Measurements from ENCODE around the gene ELAPOR1. TPM values are rescaled to one million over a fixed set of nuclear protein-coding genes. Genes with fewer than 3 reads are reported as not detected.

Gene ELAPOR1
- total RNA-seq, 4 donors from 2014 or later, result 0.48 to 3.3 (median 0.74) TPM; not detected in 1

DNA sequence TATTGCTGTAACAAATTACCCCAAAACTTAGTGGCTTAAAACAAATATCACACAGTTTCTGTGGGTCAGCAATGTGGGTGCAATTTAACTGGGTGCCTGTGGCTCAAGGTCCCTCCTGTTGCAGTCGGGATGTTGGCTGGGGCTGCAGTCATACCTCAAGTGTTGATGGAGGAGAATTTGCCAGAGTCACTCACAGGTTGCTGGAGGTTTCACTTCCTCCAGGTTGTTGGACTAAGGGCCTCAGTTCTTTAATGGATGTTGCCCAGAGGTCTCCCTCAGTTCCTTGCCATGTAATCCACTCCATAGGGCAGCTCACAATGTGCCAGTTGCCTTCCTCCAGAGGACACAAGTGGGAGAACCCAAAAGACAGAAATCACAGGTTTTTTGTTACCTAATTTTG is 35.6 kb upstream of the ELAPOR1 start:
- ATAC-seq (ENCODE audit: low FRiP score) (no peak), DNase-seq (ENCODE audit: low spot score) (no peak)
- TF ChIP-seq CTCF (IDR thresholded peaks at IDR 0.05), result no peak

DNA sequence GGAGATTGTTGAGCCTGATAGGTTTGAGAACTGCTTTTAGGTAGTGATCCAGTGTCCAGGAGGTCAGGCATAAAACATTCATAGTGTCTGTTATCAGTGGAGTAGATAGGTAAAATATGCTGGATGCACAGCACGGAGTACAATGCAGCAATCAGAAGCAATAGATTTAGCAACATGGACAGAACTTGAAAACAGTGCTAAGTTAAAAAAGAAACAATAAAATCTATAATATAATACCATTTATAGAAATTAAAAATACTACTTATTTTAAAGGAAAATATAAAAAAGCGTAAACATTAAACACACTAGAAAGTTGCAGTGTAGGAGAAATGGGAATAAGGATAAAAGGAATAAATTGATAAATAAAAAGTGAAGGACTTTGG is 34.7 kb upstream of the ELAPOR1 start:
- no peak for ATAC-seq (ENCODE audit: low FRiP score)

GRCh38 chr1:109080441-109081082 is 33.4 kb upstream of the ELAPOR1 start:
- no peak for TF ChIP-seq CTCF (IDR thresholded peaks at IDR 0.05)
- ATAC-seq (ENCODE audit: low FRiP score) (no peak), DNase-seq (ENCODE audit: low spot score) (no peak)

More for the DNA sequence above, 34.7 kb upstream of the ELAPOR1 start:
- TF ChIP-seq CTCF (IDR thresholded peaks at IDR 0.05), result no peak
- no peak for DNase-seq (ENCODE audit: low spot score)

DNA sequence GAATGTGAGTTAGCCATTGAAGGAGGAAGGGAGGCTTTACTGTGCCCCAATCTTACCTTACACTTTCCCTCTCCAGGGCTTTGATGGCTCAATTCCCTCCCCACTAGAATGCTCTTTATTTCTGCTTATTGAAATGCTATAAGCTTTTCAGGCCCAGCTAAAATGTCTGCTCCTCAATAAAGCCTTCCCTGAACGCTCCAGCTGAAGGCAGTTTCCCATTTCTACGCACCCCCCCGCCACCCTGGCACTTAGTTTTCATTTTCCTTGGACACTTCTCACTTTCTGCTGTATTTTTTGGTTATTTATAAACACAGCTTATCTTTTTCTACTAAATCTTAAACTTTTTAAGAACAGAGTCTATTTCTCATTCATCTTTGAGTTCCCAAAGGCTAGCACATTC is 30.4 kb upstream of the ELAPOR1 start:
- TF ChIP-seq CTCF (IDR thresholded peaks at IDR 0.05), result no peak
- no peak for DNase-seq (ENCODE audit: low spot score)

DNA sequence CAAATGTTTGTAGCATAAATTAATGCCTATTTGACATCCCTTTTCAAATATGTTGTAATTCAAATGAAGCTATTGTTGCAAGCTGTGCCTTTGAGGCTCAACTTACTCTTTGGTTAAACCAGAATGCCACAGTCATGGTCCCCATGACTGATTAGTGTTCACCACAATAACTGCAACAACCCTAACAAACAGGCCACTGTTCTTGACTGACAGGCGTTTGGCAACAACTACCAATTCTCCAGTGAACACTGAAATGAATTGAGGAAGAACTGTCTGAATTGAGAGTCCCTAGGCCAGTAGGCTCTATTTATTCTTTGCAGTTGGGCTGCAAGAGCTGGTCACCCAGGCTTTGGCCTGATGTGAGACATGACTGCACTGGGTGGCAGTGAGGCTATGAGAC is 30.0 kb upstream of the ELAPOR1 start:
- no peak for TF ChIP-seq CTCF (IDR thresholded peaks at IDR 0.05)
- DNase-seq (ENCODE audit: low spot score), result no peak
- ATAC-seq (ENCODE audit: low FRiP score), result no peak

More for the DNA sequence above, 30.4 kb upstream of the ELAPOR1 start:
- ATAC-seq (ENCODE audit: low FRiP score), result no peak

- ATAC-seq (ENCODE audit: low FRiP score) (no peak), DNase-seq (ENCODE audit: low spot score) (no peak)
- no peak for TF ChIP-seq CTCF (IDR thresholded peaks at IDR 0.05)
These were observed 29.1 kb upstream of the ELAPOR1 start for GRCh38 chr1:109084563-109085517.

Measured in omental fat pad (tissue), 4 donors.